Activated T-cell treated with anti-CD3 and anti-CD28 coated beads, Interleukin-2, amount 50 U/mL, for 1 hour (primary cell): ENCODE data around the gene TMEM242.
A peak's percentile ranks its signal among the peaks of the same experiment; 100 is the strongest.

ENCODE experiments used
- DNase-seq: peaks from one replicate; pipeline ENCODE4 v3.0.0-alpha.2; 2020

TMEM242 gene

GRCh38 chr6:157287247-157287850 is 36.0 kb downstream of the TMEM242 start:
- DNase-seq = no peak

- no peak for DNase-seq
Observed at GRCh38 chr6:157285422-157285779, 37.9 kb downstream of the TMEM242 start.

GRCh38 chr6:157284738-157285421 is 38.4 kb downstream of the TMEM242 start:
- DNase-seq = no peak

- no peak for DNase-seq
Observed at GRCh38 chr6:157283900-157284737, 39.2 kb downstream of the TMEM242 start.

GRCh38 chr6:157283330-157283898 is 39.9 kb downstream of the TMEM242 start:
- no peak for DNase-seq

GRCh38 chr6:157282284-157282683 is 41.0 kb downstream of the TMEM242 start:
- no peak for DNase-seq

- DNase-seq = peak; percentile 13
Observed at GRCh38 chr6:157281570-157281969, 41.7 kb downstream of the TMEM242 start.

- DNase-seq = peak; percentile 1
Observed at GRCh38 chr6:157280947-157281346, 42.4 kb downstream of the TMEM242 start.

- no peak for DNase-seq
Observed at GRCh38 chr6:157280157-157280556, 43.2 kb downstream of the TMEM242 start.

GRCh38 chr6:157278171-157278570 is 45.1 kb downstream of the TMEM242 start:
- DNase-seq = no peak

- DNase-seq = no peak
Observed at GRCh38 chr6:157276731-157277130, 46.6 kb downstream of the TMEM242 start.

- DNase-seq = no peak
Observed at GRCh38 chr6:157276134-157276532, 47.2 kb downstream of the TMEM242 start.

- peak; percentile 89 for DNase-seq
Observed at GRCh38 chr6:157274471-157275226, 48.7 kb downstream of the TMEM242 start.

GRCh38 chr6:157273756-157274470 is 49.4 kb downstream of the TMEM242 start:
- peak; percentile 78 for DNase-seq

- DNase-seq = peak; percentile 42
Observed at GRCh38 chr6:157272866-157273755, 50.2 kb downstream of the TMEM242 start.

- peak; percentile 13 for DNase-seq
Observed at GRCh38 chr6:157272372-157272771, 50.9 kb downstream of the TMEM242 start.

- peak; percentile 8 for DNase-seq
Observed at GRCh38 chr6:157271911-157272310, 51.4 kb downstream of the TMEM242 start.

GRCh38 chr6:157271441-157271840 is 51.9 kb downstream of the TMEM242 start:
- peak; percentile 16 for DNase-seq

GRCh38 chr6:157270916-157271315 is 52.4 kb downstream of the TMEM242 start:
- no peak for DNase-seq

- no peak for DNase-seq
Observed at GRCh38 chr6:157270308-157270707, 53.0 kb downstream of the TMEM242 start.

GRCh38 chr6:157269261-157269794 is 54.0 kb downstream of the TMEM242 start:
- peak; percentile 11 for DNase-seq
